Activated CD4-positive, alpha-beta memory T cell treated with anti-CD3 and anti-CD28 coated beads, Interleukin-2, amount 10 ng/mL, durations not matched to agents 7 days and 5 days (primary cell): ENCODE measurements around the gene SIGLEC8. TPM values are rescaled to one million over a fixed set of nuclear protein-coding genes. Genes with fewer than 3 reads are reported as not detected.
A peak's percentile ranks its signal among the peaks of the same experiment; 100 is the strongest.
"Not testable (repeated sequence)": the region's sequence is repeated elsewhere in the genome, so short reads cannot be mapped to it uniquely, and the experiment has no call there.

Source experiments
- CTCF ChIA-PET: fragments of 350-600 bp; sonication (Branson Sonifier 250); formaldehyde crosslinking; loops from one replicate; lab custom pipeline; 2021; ENCODE audit warnings: antibody characterized with exemption, inconsistent platforms; lab: Charles Lee
- POLR2A ChIA-PET: fragments of 350-600 bp; sonication (Branson Sonifier 250); formaldehyde crosslinking; loops from one replicate; lab custom pipeline; 2021; ENCODE audit warnings: antibody characterized with exemption; lab: Charles Lee
- DNase-seq: peaks from one replicate; pipeline ENCODE4 v3.0.0-alpha.2; 2020
- H3K27ac Mint-ChIP-seq: one replicate; pipeline ENCODE4 v1.8.0; 2021; ENCODE audit warnings: mild to moderate bottlenecking, mixed read lengths
- H3K27me3 Mint-ChIP-seq: one replicate; pipeline ENCODE4 v1.8.0; 2021; ENCODE audit warnings: mixed read lengths
- H3K36me3 Mint-ChIP-seq: one replicate; pipeline ENCODE4 v1.8.0; 2021; ENCODE audit warnings: low read depth, mixed read lengths
- H3K4me1 Mint-ChIP-seq: one replicate; pipeline ENCODE4 v1.8.0; 2021; ENCODE audit warnings: mixed read lengths
- H3K4me3 Mint-ChIP-seq: one replicate; pipeline ENCODE4 v1.8.0; 2021; ENCODE audit warnings: mild to moderate bottlenecking, mixed read lengths
- H3K9me3 Mint-ChIP-seq: one replicate; pipeline ENCODE4 v1.8.0; 2021; ENCODE audit warnings: mixed read lengths
- total RNA-seq, 2 experiments: library from RNA; stranded (reverse); gene quantifications; one replicate each; pipeline ENCODE4 v1.2.3, GENCODE V29; 2021

Gene SIGLEC8
- not detected for total RNA-seq

GRCh38 chr19:51458051-51458645 is at the start of gene SIGLEC8:
Gene SIGLEC8, minus strand, starts transcription at chr19:51458454. Its CDS starts 67 bp downstream, at chr19:51458387.
- Mint-ChIP-seq H3K27me3 (peaks cover 7% of the 10 kb centered on the region), H3K36me3 (no peaks in the 10 kb centered on the region), H3K27ac (no peak within 1 kb of the TSS), H3K9me3 (no peaks in the 10 kb centered on the region), H3K4me1 (peaks cover 4% of the 10 kb centered on the region), H3K4me3 (no peak within 1 kb of the TSS)
- no peak for DNase-seq
- ChIA-PET CTCF (no interaction called here), POLR2A (no interaction called here)

GRCh38 chr19:51507640-51508058 is 49.4 kb upstream of the SIGLEC8 start:
- no peak overlapping the region for H3K4me3 Mint-ChIP-seq
- ChIA-PET POLR2A (no interaction called here), CTCF (no interaction called here)
- no peak for DNase-seq
- peaks cover 14% of the 10 kb centered on the region for H3K4me1 Mint-ChIP-seq
- peaks cover 9% of the 10 kb centered on the region for H3K27me3 Mint-ChIP-seq
- peaks cover 6% of the 10 kb centered on the region for H3K9me3 Mint-ChIP-seq
- no peak overlapping the region for H3K27ac Mint-ChIP-seq
- H3K36me3 Mint-ChIP-seq, result no peaks in the 10 kb centered on the region

- CTCF ChIA-PET, result no interaction called here
- Mint-ChIP-seq H3K27me3 (peaks cover 5% of the 10 kb centered on the region), H3K4me3 (no peak overlapping the region), H3K4me1 (peaks cover 15% of the 10 kb centered on the region), H3K9me3 (peaks cover 6% of the 10 kb centered on the region), H3K36me3 (no peaks in the 10 kb centered on the region), H3K27ac (no peak overlapping the region)
- POLR2A ChIA-PET, result no interaction called here
- no peak for DNase-seq
These were observed 48.9 kb upstream of the SIGLEC8 start for GRCh38 chr19:51507192-51507591.

GRCh38 chr19:51505904-51506303 is 47.6 kb upstream of the SIGLEC8 start:
- ChIA-PET POLR2A (no interaction called here), CTCF (interaction anchor here (1.1 to 1.5 kb wide), 2 partner anchors 33 to 88 kb away, joined by 3 to 5 read pairs; partner anchors contain the start of gene SIGLEC10)
- no peak overlapping the region for H3K27ac Mint-ChIP-seq
- no peak for DNase-seq
- H3K27me3 Mint-ChIP-seq, result peaks cover 2% of the 10 kb centered on the region
- H3K4me1 Mint-ChIP-seq, result peaks cover 21% of the 10 kb centered on the region
- H3K36me3 Mint-ChIP-seq, result no peaks in the 10 kb centered on the region
- H3K4me3 Mint-ChIP-seq, result no peak overlapping the region
- peaks cover 6% of the 10 kb centered on the region for H3K9me3 Mint-ChIP-seq

- Mint-ChIP-seq H3K4me1 (peaks cover 21% of the 10 kb centered on the region), H3K27me3 (no peaks in the 10 kb centered on the region), H3K27ac (no peak overlapping the region), H3K36me3 (no peaks in the 10 kb centered on the region), H3K4me3 (no peak overlapping the region), H3K9me3 (peaks cover 6% of the 10 kb centered on the region)
- no peak for DNase-seq
- POLR2A ChIA-PET, result interaction anchor here (1.5 kb wide), 1 partner anchor 10 kb away, joined by 3 read pairs; no protein-coding TSS in a partner anchor
- CTCF ChIA-PET, result no interaction called here
These were observed 45.6 kb upstream of the SIGLEC8 start for GRCh38 chr19:51503896-51504295.

- ChIA-PET POLR2A (no interaction called here), CTCF (interaction anchor here (0.7 kb wide), 1 partner anchor 12 kb away, joined by 3 read pairs; no protein-coding TSS in a partner anchor)
- no peak for DNase-seq
- peaks cover 6% of the 10 kb centered on the region for H3K9me3 Mint-ChIP-seq
- H3K27me3 Mint-ChIP-seq, result peaks cover 2% of the 10 kb centered on the region
- no peak overlapping the region for H3K27ac Mint-ChIP-seq
- H3K4me3 Mint-ChIP-seq, result no peak overlapping the region
- H3K36me3 Mint-ChIP-seq, result no peaks in the 10 kb centered on the region
- peaks cover 23% of the 10 kb centered on the region for H3K4me1 Mint-ChIP-seq
These were observed 45.1 kb upstream of the SIGLEC8 start for GRCh38 chr19:51503286-51503817.

GRCh38 chr19:51501594-51502263 is 43.5 kb upstream of the SIGLEC8 start, which contains the start of gene SIGLEC12:
Gene SIGLEC12, minus strand, starts transcription at chr19:51501800. Its CDS starts 67 bp downstream, at chr19:51501733.
- CTCF ChIA-PET, result no interaction called here
- POLR2A ChIA-PET, result no interaction called here
- peak; percentile 45 for DNase-seq
- Mint-ChIP-seq H3K9me3 (peaks cover 6% of the 10 kb centered on the region), H3K4me1 (peaks cover 23% of the 10 kb centered on the region), H3K27me3 (peaks cover 5% of the 10 kb centered on the region), H3K4me3 (peak within 1 kb of the TSS; percentile 61), H3K27ac (peak within 1 kb of the TSS; percentile 46), H3K36me3 (no peaks in the 10 kb centered on the region)

- CTCF ChIA-PET, H3K9me3 Mint-ChIP-seq, POLR2A ChIA-PET, H3K36me3 Mint-ChIP-seq, DNase-seq, H3K27me3 Mint-ChIP-seq: not testable (repeated sequence)
- peak overlapping the region; percentile 46 for H3K27ac Mint-ChIP-seq
- H3K4me3 Mint-ChIP-seq, result peak overlapping the region; percentile 61
- H3K4me1 Mint-ChIP-seq, result peaks cover 23% of the 10 kb centered on the region
These were observed 42.7 kb upstream of the SIGLEC8 start for GRCh38 chr19:51500931-51501330.

- H3K27me3 Mint-ChIP-seq, result peaks cover 21% of the 10 kb centered on the region
- ChIA-PET CTCF (no interaction called here), POLR2A (no interaction called here)
- no peaks in the 10 kb centered on the region for H3K36me3 Mint-ChIP-seq
- DNase-seq, result no peak
- H3K4me1 Mint-ChIP-seq, result peaks cover 16% of the 10 kb centered on the region
- no peak overlapping the region for H3K4me3 Mint-ChIP-seq
- no peak overlapping the region for H3K27ac Mint-ChIP-seq
- peaks cover 9% of the 10 kb centered on the region for H3K9me3 Mint-ChIP-seq
These were observed 39.4 kb upstream of the SIGLEC8 start for GRCh38 chr19:51497666-51498065.

GRCh38 chr19:51493776-51494175 is 35.5 kb upstream of the SIGLEC8 start:
- ChIA-PET CTCF (no interaction called here), POLR2A (no interaction called here)
- Mint-ChIP-seq H3K36me3 (no peaks in the 10 kb centered on the region), H3K27ac (no peak overlapping the region), H3K9me3 (peaks cover 9% of the 10 kb centered on the region), H3K27me3 (peaks cover 21% of the 10 kb centered on the region), H3K4me1 (peaks cover 1% of the 10 kb centered on the region), H3K4me3 (no peak overlapping the region)
- no peak for DNase-seq

GRCh38 chr19:51491586-51491985 is 33.3 kb upstream of the SIGLEC8 start:
- Mint-ChIP-seq H3K36me3 (no peaks in the 10 kb centered on the region), H3K4me1 (no peaks in the 10 kb centered on the region), H3K4me3 (no peak overlapping the region), H3K27me3 (peaks cover 15% of the 10 kb centered on the region), H3K9me3 (peaks cover 11% of the 10 kb centered on the region), H3K27ac (no peak overlapping the region)
- DNase-seq, result no peak
- CTCF ChIA-PET, result no interaction called here
- POLR2A ChIA-PET, result no interaction called here

GRCh38 chr19:51490676-51491075 is 32.4 kb upstream of the SIGLEC8 start:
- DNase-seq, result no peak
- H3K27ac Mint-ChIP-seq, result no peak overlapping the region
- CTCF ChIA-PET, result no interaction called here
- no peaks in the 10 kb centered on the region for H3K36me3 Mint-ChIP-seq
- POLR2A ChIA-PET, result no interaction called here
- H3K9me3 Mint-ChIP-seq, result peaks cover 15% of the 10 kb centered on the region
- no peak overlapping the region for H3K4me3 Mint-ChIP-seq
- H3K4me1 Mint-ChIP-seq, result no peaks in the 10 kb centered on the region
- H3K27me3 Mint-ChIP-seq, result peaks cover 16% of the 10 kb centered on the region

GRCh38 chr19:51489113-51489512 is 30.9 kb upstream of the SIGLEC8 start:
- Mint-ChIP-seq H3K9me3 (peaks cover 15% of the 10 kb centered on the region), H3K27me3 (peaks cover 20% of the 10 kb centered on the region), H3K36me3 (no peaks in the 10 kb centered on the region), H3K27ac (no peak overlapping the region), H3K4me3 (no peak overlapping the region), H3K4me1 (no peaks in the 10 kb centered on the region)
- ChIA-PET CTCF (no interaction called here), POLR2A (no interaction called here)
- DNase-seq, result no peak
